ENCODE data around the gene ANKRD55.

Gene ANKRD55

DNA sequence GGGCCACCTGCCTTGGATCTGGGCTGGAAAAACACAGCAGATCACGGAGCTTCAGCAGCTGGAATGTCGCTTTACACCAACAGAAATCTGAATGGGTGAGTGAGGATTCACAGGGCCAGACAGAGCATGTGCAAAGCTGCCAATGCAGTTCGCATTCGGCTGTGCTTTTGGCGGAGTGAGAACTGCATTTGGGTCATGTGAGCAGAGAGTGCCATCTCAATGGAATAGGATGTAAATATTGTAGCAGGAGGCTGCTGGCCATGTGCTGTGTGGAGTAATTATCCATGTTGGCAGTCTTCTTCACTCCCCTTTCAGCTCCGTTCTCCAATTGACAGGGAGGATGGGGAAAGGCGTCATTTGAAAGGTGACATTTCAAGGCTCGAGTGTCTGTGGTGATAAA is at the start of gene ANKRD55:
TSS of gene ANKRD55 (minus strand) at position 101 of the 400 bp plus-strand sequence. CDS start 417 bp downstream, outside the sequence.
- Histone ChIP-seq H3K9me3 (ENCODE audit: low read depth, low read length) (no peaks in the 10 kb centered on the region), H3K27ac (no peak within 1 kb of the TSS), H3K36me3 (ENCODE audit: insufficient read depth, low read length) (no peaks in the 10 kb centered on the region), H3K9ac (ENCODE audit: insufficient read length) (no peak within 1 kb of the TSS), H3K4me3 (no peak within 1 kb of the TSS)
- DNase-seq (ENCODE audit: low read depth, low spot score) = no peak
- no peak for TF ChIP-seq EZH2 (IDR thresholded peaks at IDR 0.05)
- TF ChIP-seq POLR2AphosphoS5 (IDR thresholded peaks at IDR 0.05; ENCODE audit: borderline replicate concordance, low read depth, low read length) = no peak
- no peak for TF ChIP-seq FOXP2 (optimal IDR thresholded peaks at IDR 0.05; ENCODE audit: control extremely low read depth, extremely low read length, insufficient read depth)

- Histone ChIP-seq H3K9me3 (ENCODE audit: low read depth, low read length) (no peaks in the 10 kb centered on the region), H3K36me3 (ENCODE audit: insufficient read depth, low read length) (no peaks in the 10 kb centered on the region), H3K4me3 (no peak overlapping the region), H3K27ac (no peak overlapping the region), H3K9ac (ENCODE audit: insufficient read length) (no peak overlapping the region)
- DNase-seq (ENCODE audit: low read depth, low spot score) = no peak
- TF ChIP-seq POLR2AphosphoS5 (IDR thresholded peaks at IDR 0.05; ENCODE audit: borderline replicate concordance, low read depth, low read length) (no peak), EZH2 (IDR thresholded peaks at IDR 0.05) (no peak), FOXP2 (optimal IDR thresholded peaks at IDR 0.05; ENCODE audit: control extremely low read depth, extremely low read length, insufficient read depth) (no peak)
These were observed 49.1 kb upstream of the ANKRD55 start for GRCh38 chr5:56282216-56282615.

- Histone ChIP-seq H3K27ac (no peak overlapping the region), H3K9ac (ENCODE audit: insufficient read length) (no peak overlapping the region), H3K36me3 (ENCODE audit: insufficient read depth, low read length) (no peaks in the 10 kb centered on the region), H3K9me3 (ENCODE audit: low read depth, low read length) (no peaks in the 10 kb centered on the region), H3K4me3 (no peak overlapping the region)
- DNase-seq (ENCODE audit: low read depth, low spot score) = no peak
- no peak for TF ChIP-seq POLR2AphosphoS5 (IDR thresholded peaks at IDR 0.05; ENCODE audit: borderline replicate concordance, low read depth, low read length)
- TF ChIP-seq EZH2 (IDR thresholded peaks at IDR 0.05) = no peak
These were observed 48.5 kb upstream of the ANKRD55 start for GRCh38 chr5:56281489-56282165.

DNA sequence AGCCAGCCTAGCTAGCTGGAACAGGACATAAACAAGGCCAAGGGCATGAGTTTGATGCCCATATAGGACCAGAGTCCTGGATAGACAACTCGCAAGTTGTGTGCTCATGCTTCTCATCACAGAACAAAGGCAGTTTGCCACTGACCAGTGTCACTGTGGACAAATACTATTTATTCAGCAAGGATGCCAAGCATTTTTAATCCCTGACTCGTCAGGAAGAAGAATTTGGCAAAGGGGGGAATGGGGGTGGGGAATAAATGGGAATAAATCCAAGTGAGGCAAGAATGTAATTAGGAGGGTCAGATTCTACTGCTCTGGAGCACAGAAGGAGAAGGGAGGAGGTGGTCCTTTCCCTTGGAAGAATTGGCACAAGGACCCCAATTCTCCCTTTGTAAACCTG is 46.8 kb upstream of the ANKRD55 start:
- DNase-seq (ENCODE audit: low read depth, low spot score) = no peak
- H3K9ac ChIP-seq (ENCODE audit: insufficient read length) = no peak overlapping the region
- no peak overlapping the region for H3K27ac ChIP-seq
- H3K9me3 ChIP-seq (ENCODE audit: low read depth, low read length) = no peaks in the 10 kb centered on the region
- no peaks in the 10 kb centered on the region for H3K36me3 ChIP-seq (ENCODE audit: insufficient read depth, low read length)
- no peak overlapping the region for H3K4me3 ChIP-seq
- TF ChIP-seq FOXP2 (optimal IDR thresholded peaks at IDR 0.05; ENCODE audit: control extremely low read depth, extremely low read length, insufficient read depth) (no peak), POLR2AphosphoS5 (IDR thresholded peaks at IDR 0.05; ENCODE audit: borderline replicate concordance, low read depth, low read length) (no peak), EZH2 (IDR thresholded peaks at IDR 0.05) (no peak)

GRCh38 chr5:56279291-56279690 is 46.2 kb upstream of the ANKRD55 start:
- Histone ChIP-seq H3K9me3 (ENCODE audit: low read depth, low read length) (no peaks in the 10 kb centered on the region), H3K9ac (ENCODE audit: insufficient read length) (no peak overlapping the region), H3K27ac (no peak overlapping the region), H3K36me3 (ENCODE audit: insufficient read depth, low read length) (no peaks in the 10 kb centered on the region), H3K4me3 (no peak overlapping the region)
- no peak for DNase-seq (ENCODE audit: low read depth, low spot score)
- TF ChIP-seq EZH2 (IDR thresholded peaks at IDR 0.05) = no peak
- no peak for TF ChIP-seq FOXP2 (optimal IDR thresholded peaks at IDR 0.05; ENCODE audit: control extremely low read depth, extremely low read length, insufficient read depth)

DNA sequence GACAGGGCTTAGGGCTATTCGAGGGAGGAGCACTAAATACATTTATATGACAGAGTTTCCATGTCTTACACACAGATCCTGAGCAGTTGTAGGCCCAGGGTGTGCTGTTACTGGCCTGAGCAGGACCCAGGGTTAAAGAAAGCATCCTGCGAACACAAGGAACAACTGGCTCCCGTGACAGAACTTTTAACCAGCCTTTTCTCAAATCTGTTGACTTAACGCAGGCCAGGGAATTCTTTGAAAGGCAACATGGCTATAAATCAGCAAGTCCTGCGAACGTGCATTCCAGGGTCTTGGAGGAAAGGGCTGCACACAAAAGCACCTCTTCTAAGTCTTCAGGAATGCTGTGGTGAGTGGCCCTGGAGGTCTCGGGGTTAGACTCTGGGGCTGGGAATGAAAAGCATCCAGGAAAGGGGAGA is 45.2 kb upstream of the ANKRD55 start:
- Histone ChIP-seq H3K9me3 (ENCODE audit: low read depth, low read length) (no peaks in the 10 kb centered on the region), H3K9ac (ENCODE audit: insufficient read length) (no peak overlapping the region), H3K27ac (no peak overlapping the region), H3K4me3 (no peak overlapping the region), H3K36me3 (ENCODE audit: insufficient read depth, low read length) (no peaks in the 10 kb centered on the region)
- DNase-seq (ENCODE audit: low read depth, low spot score) = no peak
- TF ChIP-seq POLR2AphosphoS5 (IDR thresholded peaks at IDR 0.05; ENCODE audit: borderline replicate concordance, low read depth, low read length) = no peak
- TF ChIP-seq FOXP2 (optimal IDR thresholded peaks at IDR 0.05; ENCODE audit: control extremely low read depth, extremely low read length, insufficient read depth) = no peak
- TF ChIP-seq EZH2 (IDR thresholded peaks at IDR 0.05) = no peak

- TF ChIP-seq POLR2AphosphoS5 (IDR thresholded peaks at IDR 0.05; ENCODE audit: borderline replicate concordance, low read depth, low read length) (no peak), EZH2 (IDR thresholded peaks at IDR 0.05) (no peak), FOXP2 (optimal IDR thresholded peaks at IDR 0.05; ENCODE audit: control extremely low read depth, extremely low read length, insufficient read depth) (no peak)
- H3K27ac ChIP-seq = no peak overlapping the region
- no peaks in the 10 kb centered on the region for H3K9me3 ChIP-seq (ENCODE audit: low read depth, low read length)
These were observed 44.4 kb upstream of the ANKRD55 start for GRCh38 chr5:56277573-56277972.

GRCh38 chr5:56273376-56273955 is 40.3 kb upstream of the ANKRD55 start:
- H3K4me3 ChIP-seq = no peak overlapping the region
- H3K9me3 ChIP-seq (ENCODE audit: low read depth, low read length) = no peaks in the 10 kb centered on the region
- no peak for TF ChIP-seq EZH2 (IDR thresholded peaks at IDR 0.05)
- no peak for TF ChIP-seq POLR2AphosphoS5 (IDR thresholded peaks at IDR 0.05; ENCODE audit: borderline replicate concordance, low read depth, low read length)
- TF ChIP-seq FOXP2 (optimal IDR thresholded peaks at IDR 0.05; ENCODE audit: control extremely low read depth, extremely low read length, insufficient read depth) = no peak
- no peak for DNase-seq (ENCODE audit: low read depth, low spot score)
- H3K36me3 ChIP-seq (ENCODE audit: insufficient read depth, low read length) = no peaks in the 10 kb centered on the region
- no peak overlapping the region for H3K9ac ChIP-seq (ENCODE audit: insufficient read length)
- H3K27ac ChIP-seq = no peak overlapping the region

More at GRCh38 chr5:56277573-56277972, 44.4 kb upstream of the ANKRD55 start:
- Histone ChIP-seq H3K4me3 (no peak overlapping the region), H3K36me3 (ENCODE audit: insufficient read depth, low read length) (no peaks in the 10 kb centered on the region), H3K9ac (ENCODE audit: insufficient read length) (no peak overlapping the region)
- no peak for DNase-seq (ENCODE audit: low read depth, low spot score)

DNA sequence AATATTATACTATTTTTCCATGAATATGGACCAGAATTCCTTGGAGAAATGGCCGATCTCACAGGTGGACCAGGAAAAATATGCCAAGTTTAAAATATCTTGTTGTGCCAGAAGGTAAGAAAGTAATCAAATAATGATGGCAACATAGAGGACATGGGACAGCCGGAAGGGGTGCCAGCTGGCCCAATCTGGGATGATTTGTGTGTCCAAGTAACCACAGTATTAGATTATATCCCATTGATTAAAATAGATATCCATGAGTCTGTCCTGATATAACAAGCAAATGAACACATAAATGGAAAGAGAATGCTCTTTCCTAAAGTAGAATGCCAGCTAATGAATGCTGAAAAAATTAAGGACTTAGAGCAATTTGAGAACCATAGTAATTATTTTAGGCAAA is 39.6 kb upstream of the ANKRD55 start:
- Histone ChIP-seq H3K9ac (ENCODE audit: insufficient read length) (no peak overlapping the region), H3K27ac (no peak overlapping the region), H3K9me3 (ENCODE audit: low read depth, low read length) (no peaks in the 10 kb centered on the region), H3K36me3 (ENCODE audit: insufficient read depth, low read length) (no peaks in the 10 kb centered on the region), H3K4me3 (no peak overlapping the region)
- TF ChIP-seq EZH2 (IDR thresholded peaks at IDR 0.05) (no peak), POLR2AphosphoS5 (IDR thresholded peaks at IDR 0.05; ENCODE audit: borderline replicate concordance, low read depth, low read length) (no peak), FOXP2 (optimal IDR thresholded peaks at IDR 0.05; ENCODE audit: control extremely low read depth, extremely low read length, insufficient read depth) (no peak)
- DNase-seq (ENCODE audit: low read depth, low spot score) = no peak

Measured in SK-N-MC (cell line).